GM19193 (cell line): ENCODE results near the gene TAAR1.

ENCODE experiments used
- POLR2A ChIP-seq: IDR thresholded peaks from 4 replicates; pipeline ENCODE4 v1.6.1; 2011; ENCODE audit not compliant: insufficient read depth, insufficient read length; ENCODE audit errors: extremely low read depth

The TAAR1 gene

GRCh38 chr6:132611616-132612015 lies 47.4 kb downstream of the TAAR1 start:
- no peak for TF ChIP-seq POLR2A

- TF ChIP-seq POLR2A, result no peak
These were observed 51.3 kb downstream of the TAAR1 start for GRCh38 chr6:132607544-132608233.

- no peak for TF ChIP-seq POLR2A
These were observed 54.3 kb downstream of the TAAR1 start for GRCh38 chr6:132604635-132605152.

GRCh38 chr6:132598473-132598872 lies 60.5 kb downstream of the TAAR1 start:
- no peak for TF ChIP-seq POLR2A

- TF ChIP-seq POLR2A, result no peak
These were observed 62.8 kb downstream of the TAAR1 start for GRCh38 chr6:132596201-132596600.
